RWPE2 (cell line): ENCODE results near the gene TUBA4A.

Experiments used
- ATAC-seq: fragments of 200-7000 bp; cut with Tn5 transposase; 3 replicates; pipeline ENCODE4 v1.9.1; 2021; ENCODE audit warnings: low read depth
- DNase-seq: peaks from one replicate; pipeline ENCODE4 v3.0.0-alpha.2; 2020; ENCODE audit warnings: low spot score
- H3K27ac ChIP-seq: fragments of 450-650 bp; 2 replicates; pipeline ENCODE4 v1.5.1; 2017; ENCODE audit warnings: mild to moderate bottlenecking; ENCODE audit not compliant: poor library complexity, severe bottlenecking
- H3K27me3 ChIP-seq: fragments of 250-450 bp; sonication (Bioruptor Pico); 2 replicates; pipeline ENCODE4 v1.5.1; 2021; ENCODE audit warnings: mild to moderate bottlenecking, moderate library complexity; ENCODE audit not compliant: insufficient read depth, poor library complexity, severe bottlenecking
- H3K36me3 ChIP-seq: fragments of 250-450 bp; sonication (Bioruptor Pico); 2 replicates; pipeline ENCODE4 v1.5.1; 2020; ENCODE audit warnings: low read depth, mild to moderate bottlenecking, moderate library complexity
- H3K4me1 ChIP-seq: fragments of 250-450 bp; sonication (Bioruptor Pico); 2 replicates; pipeline ENCODE4 v1.5.1; 2021; ENCODE audit warnings: mild to moderate bottlenecking, moderate library complexity; ENCODE audit not compliant: insufficient read depth, poor library complexity, severe bottlenecking
- H3K4me3 ChIP-seq: fragments of 250-450 bp; sonication (Bioruptor Pico); 2 replicates; pipeline ENCODE4 v1.5.1; 2021; ENCODE audit warnings: mild to moderate bottlenecking, moderate library complexity; ENCODE audit not compliant: severe bottlenecking
- H3K9me3 ChIP-seq: fragments of 250-450 bp; sonication (Bioruptor Pico); 2 replicates; pipeline ENCODE4 v1.5.1; 2021; ENCODE audit warnings: mild to moderate bottlenecking, moderate library complexity; ENCODE audit not compliant: severe bottlenecking
- CTCF ChIP-seq: fragments of 450-650 bp; IDR thresholded peaks from one replicate; pipeline ENCODE4 v1.5.1; 2017; ENCODE audit warnings: mild to moderate bottlenecking, moderate library complexity; ENCODE audit not compliant: poor library complexity, severe bottlenecking

Gene TUBA4A

GRCh38 chr2:219216535-219216915, 37.2 kb downstream of the TUBA4A start:
- Histone ChIP-seq H3K36me3 (peaks cover 54% of the 10 kb centered on the region), H3K4me3 (no peak overlapping the region), H3K9me3 (no peaks in the 10 kb centered on the region), H3K4me1 (peaks cover 4% of the 10 kb centered on the region), H3K27me3 (no peaks in the 10 kb centered on the region), H3K27ac (no peak overlapping the region)
- no peak for ATAC-seq
- no peak for DNase-seq
- TF ChIP-seq CTCF: no peak

GRCh38 chr2:219215871-219216534, 37.7 kb downstream of the TUBA4A start:
- DNase-seq: no peak
- no peak overlapping the region for H3K27ac ChIP-seq
- no peak for ATAC-seq

GRCh38 chr2:219214786-219215185, 38.9 kb downstream of the TUBA4A start:
- H3K36me3 ChIP-seq: peaks cover 43% of the 10 kb centered on the region
- ATAC-seq (no peak), DNase-seq (no peak)
- H3K27ac ChIP-seq: no peak overlapping the region
- H3K4me1 ChIP-seq: peaks cover 4% of the 10 kb centered on the region
- no peak overlapping the region for H3K4me3 ChIP-seq
- no peak for TF ChIP-seq CTCF
- H3K9me3 ChIP-seq: no peaks in the 10 kb centered on the region
- no peaks in the 10 kb centered on the region for H3K27me3 ChIP-seq

More at GRCh38 chr2:219215871-219216534, 37.7 kb downstream of the TUBA4A start:
- H3K4me3 ChIP-seq: no peak overlapping the region
- peaks cover 4% of the 10 kb centered on the region for H3K4me1 ChIP-seq
- H3K36me3 ChIP-seq: peaks cover 49% of the 10 kb centered on the region
- TF ChIP-seq CTCF: no peak
- H3K9me3 ChIP-seq: no peaks in the 10 kb centered on the region
- H3K27me3 ChIP-seq: no peaks in the 10 kb centered on the region

- Histone ChIP-seq H3K4me3 (no peak overlapping the region), H3K27ac (no peak overlapping the region), H3K4me1 (peaks cover 4% of the 10 kb centered on the region), H3K27me3 (no peaks in the 10 kb centered on the region), H3K36me3 (peaks cover 43% of the 10 kb centered on the region), H3K9me3 (no peaks in the 10 kb centered on the region)
- TF ChIP-seq CTCF: no peak
- DNase-seq (no peak), ATAC-seq (no peak)
Observed at GRCh38 chr2:219214141-219214540, 39.6 kb downstream of the TUBA4A start.

- Histone ChIP-seq H3K4me1 (peaks cover 4% of the 10 kb centered on the region), H3K4me3 (no peak overlapping the region), H3K36me3 (peaks cover 46% of the 10 kb centered on the region), H3K27me3 (no peaks in the 10 kb centered on the region), H3K27ac (no peak overlapping the region), H3K9me3 (no peaks in the 10 kb centered on the region)
- ATAC-seq: no peak
- no peak for DNase-seq
- no peak for TF ChIP-seq CTCF
Observed at GRCh38 chr2:219213486-219214071, 40.1 kb downstream of the TUBA4A start.
